Neutrophil (primary cell): ENCODE data around the gene PRAME.

Source experiments
- H3K27ac ChIP-seq: fragments of 200-600 bp; sonication (generic); 2 replicates; pipeline ENCODE4 v1.5.1; 2016; ENCODE audit warnings: mild to moderate bottlenecking, moderate library complexity
- H3K27me3 ChIP-seq: fragments of 200-600 bp; sonication (generic); 2 replicates; pipeline ENCODE4 v1.6.0; 2016; ENCODE audit warnings: mild to moderate bottlenecking
- H3K36me3 ChIP-seq: fragments of 200-600 bp; sonication (generic); 2 replicates; pipeline ENCODE4 v1.5.1; 2017
- H3K4me1 ChIP-seq, 2 experiments: fragments of 200-600 bp in 1 of 2; sonication (generic) in 1 of 2; 1 replicate in 1 of 2; 2 replicates in 1 of 2; pipeline versions ENCODE4 v1.5.1 to v1.6.1; 2013 to 2016; ENCODE audit warnings: low read depth in 1 of 2, low read length in 1 of 2, mild to moderate bottlenecking in 1 of 2, moderate library complexity in 1 of 2; ENCODE audit not compliant: control insufficient read depth in 1 of 2, insufficient read depth in 1 of 2
- H3K4me3 ChIP-seq, 2 experiments: fragments of 200-600 bp in 1 of 2; sonication (generic) in 1 of 2; 1 replicate in 1 of 2; 2 replicates in 1 of 2; pipeline ENCODE4 v1.5.1; 2013 to 2016; ENCODE audit warnings: low read depth in 1 of 2, low read length in 1 of 2, mild to moderate bottlenecking in 1 of 2, moderate library complexity in 1 of 2
- H3K9me3 ChIP-seq: fragments of 200-600 bp; sonication (generic); 2 replicates; pipeline ENCODE4 v1.5.1; 2016
- TF ChIP-seq, protein P1 (sequence below): fragments of 200-600 bp; sonication (generic); IDR thresholded peaks from 2 replicates; pipeline ENCODE4 v1.5.1; 2016; ENCODE audit warnings: antibody characterized with exemption

Gene PRAME

DNA sequence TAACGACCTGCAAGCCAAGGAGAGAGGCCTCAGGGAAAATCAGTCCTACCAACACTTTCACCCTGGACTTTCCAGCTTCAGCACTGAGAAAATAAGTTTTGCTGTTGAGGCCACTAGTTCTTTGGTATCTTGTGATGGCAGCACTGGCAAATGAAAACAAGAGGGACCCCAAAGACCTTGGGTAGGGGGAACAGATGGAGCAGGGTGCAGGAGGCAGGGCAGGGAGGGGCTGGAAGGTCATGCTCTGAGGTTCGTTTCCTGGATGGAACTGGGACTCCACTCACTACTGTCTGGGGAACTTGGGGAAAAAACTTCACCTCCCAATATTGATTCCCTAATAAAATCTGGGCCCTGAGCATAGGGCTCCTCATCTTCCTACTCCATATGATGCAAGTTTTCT lies 34.2 kb upstream of the PRAME start:
- H3K9me3 ChIP-seq = no peaks in the 10 kb centered on the region
- no peaks in the 10 kb centered on the region for H3K4me1 ChIP-seq
- no peak overlapping the region for H3K27ac ChIP-seq
- TF ChIP-seq, protein P1, sequence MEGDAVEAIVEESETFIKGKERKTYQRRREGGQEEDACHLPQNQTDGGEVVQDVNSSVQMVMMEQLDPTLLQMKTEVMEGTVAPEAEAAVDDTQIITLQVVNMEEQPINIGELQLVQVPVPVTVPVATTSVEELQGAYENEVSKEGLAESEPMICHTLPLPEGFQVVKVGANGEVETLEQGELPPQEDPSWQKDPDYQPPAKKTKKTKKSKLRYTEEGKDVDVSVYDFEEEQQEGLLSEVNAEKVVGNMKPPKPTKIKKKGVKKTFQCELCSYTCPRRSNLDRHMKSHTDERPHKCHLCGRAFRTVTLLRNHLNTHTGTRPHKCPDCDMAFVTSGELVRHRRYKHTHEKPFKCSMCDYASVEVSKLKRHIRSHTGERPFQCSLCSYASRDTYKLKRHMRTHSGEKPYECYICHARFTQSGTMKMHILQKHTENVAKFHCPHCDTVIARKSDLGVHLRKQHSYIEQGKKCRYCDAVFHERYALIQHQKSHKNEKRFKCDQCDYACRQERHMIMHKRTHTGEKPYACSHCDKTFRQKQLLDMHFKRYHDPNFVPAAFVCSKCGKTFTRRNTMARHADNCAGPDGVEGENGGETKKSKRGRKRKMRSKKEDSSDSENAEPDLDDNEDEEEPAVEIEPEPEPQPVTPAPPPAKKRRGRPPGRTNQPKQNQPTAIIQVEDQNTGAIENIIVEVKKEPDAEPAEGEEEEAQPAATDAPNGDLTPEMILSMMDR = no peak
- no peaks in the 10 kb centered on the region for H3K36me3 ChIP-seq
- no peak overlapping the region for H3K4me3 ChIP-seq
- H3K27me3 ChIP-seq = peaks cover 8% of the 10 kb centered on the region

DNA sequence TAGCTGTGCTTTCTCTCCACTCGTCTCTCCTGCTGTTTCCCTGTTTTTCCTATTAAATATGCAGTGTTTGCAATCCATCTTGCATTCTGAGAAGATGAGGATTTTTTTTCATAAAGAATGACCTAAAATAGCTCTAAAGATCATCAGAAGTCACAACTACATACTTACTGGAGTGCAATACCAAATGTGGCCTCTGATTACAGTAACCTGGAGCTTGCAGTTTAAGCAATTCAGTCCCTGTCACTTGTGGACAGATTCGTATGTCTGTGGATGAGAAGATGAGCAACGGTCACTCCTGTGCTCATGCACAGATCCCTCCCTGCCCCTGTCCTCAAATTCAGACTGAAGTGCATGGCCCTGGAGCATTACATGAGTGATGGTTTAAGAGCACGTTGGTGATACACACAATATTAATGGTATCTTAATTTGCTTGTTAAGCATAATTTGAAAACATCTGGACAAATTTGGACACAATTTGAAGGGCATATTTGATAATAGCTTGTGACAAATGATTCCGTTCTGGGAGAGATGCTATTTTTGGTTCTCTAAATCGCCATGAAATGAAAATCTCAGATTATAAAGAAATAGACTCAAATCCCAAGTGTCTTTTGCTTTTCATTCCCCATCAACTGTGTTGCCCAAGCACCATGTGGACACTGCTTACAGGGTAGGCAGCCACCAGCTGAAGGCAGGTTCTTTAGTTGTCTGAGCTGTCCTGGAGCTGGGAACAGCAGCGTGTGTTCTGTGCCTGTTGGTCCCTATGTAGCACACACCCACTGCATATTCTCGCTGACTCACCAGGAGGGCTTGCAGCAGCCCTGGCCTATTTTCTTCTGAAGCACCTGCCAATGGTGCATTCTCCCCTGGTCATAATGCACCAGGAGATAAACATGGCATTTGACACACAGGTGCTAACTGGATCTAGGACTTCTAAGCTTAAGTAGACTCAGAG lies 32.6 kb upstream of the PRAME start:
- Histone ChIP-seq H3K4me3 (no peak overlapping the region), H3K4me1 (no peaks in the 10 kb centered on the region), H3K27me3 (peaks cover 8% of the 10 kb centered on the region), H3K36me3 (no peaks in the 10 kb centered on the region), H3K9me3 (no peaks in the 10 kb centered on the region), H3K27ac (no peak overlapping the region)
- TF ChIP-seq, protein P1 = no peak

DNA sequence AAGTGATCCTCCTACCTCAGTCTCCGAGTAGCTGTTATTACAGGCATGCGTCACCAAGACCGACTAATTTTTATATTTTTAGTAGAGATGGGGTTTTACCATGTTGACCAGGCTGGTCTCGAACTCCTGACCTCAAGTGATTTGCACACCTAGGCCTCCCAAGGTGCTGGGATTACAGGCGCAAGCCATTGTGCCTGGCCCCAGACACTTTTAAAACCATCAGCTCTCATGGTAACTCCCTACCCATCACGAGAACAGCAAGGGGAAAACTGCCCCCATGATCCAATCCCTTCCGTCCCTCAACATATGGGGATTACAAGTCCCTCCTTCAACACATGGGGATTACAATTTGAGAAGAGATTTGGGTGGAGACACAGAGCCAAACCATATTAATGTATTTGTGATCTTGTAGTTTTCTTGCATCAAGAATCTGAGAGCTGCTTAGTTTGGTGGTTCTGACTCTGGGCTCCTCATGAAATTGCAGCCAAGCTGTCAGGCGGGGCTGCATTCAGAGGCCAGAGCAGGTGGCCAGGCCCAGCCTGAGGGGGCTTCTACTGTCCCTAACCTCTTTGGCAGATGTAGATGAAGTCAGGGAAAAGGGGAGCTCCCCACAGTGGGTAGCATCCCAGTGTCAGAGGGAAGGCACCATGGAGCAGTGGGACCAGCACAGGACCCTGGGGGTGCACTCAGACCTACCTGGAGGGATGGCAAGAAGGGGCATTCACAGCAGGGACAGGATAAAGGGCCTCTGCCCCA lies 31.2 kb upstream of the PRAME start:
- TF ChIP-seq, protein P1 = no peak
- H3K9me3 ChIP-seq = no peaks in the 10 kb centered on the region
- no peak overlapping the region for H3K27ac ChIP-seq
- H3K4me1 ChIP-seq = no peaks in the 10 kb centered on the region
- H3K4me3 ChIP-seq = no peak overlapping the region
- no peaks in the 10 kb centered on the region for H3K36me3 ChIP-seq
- peaks cover 10% of the 10 kb centered on the region for H3K27me3 ChIP-seq

DNA sequence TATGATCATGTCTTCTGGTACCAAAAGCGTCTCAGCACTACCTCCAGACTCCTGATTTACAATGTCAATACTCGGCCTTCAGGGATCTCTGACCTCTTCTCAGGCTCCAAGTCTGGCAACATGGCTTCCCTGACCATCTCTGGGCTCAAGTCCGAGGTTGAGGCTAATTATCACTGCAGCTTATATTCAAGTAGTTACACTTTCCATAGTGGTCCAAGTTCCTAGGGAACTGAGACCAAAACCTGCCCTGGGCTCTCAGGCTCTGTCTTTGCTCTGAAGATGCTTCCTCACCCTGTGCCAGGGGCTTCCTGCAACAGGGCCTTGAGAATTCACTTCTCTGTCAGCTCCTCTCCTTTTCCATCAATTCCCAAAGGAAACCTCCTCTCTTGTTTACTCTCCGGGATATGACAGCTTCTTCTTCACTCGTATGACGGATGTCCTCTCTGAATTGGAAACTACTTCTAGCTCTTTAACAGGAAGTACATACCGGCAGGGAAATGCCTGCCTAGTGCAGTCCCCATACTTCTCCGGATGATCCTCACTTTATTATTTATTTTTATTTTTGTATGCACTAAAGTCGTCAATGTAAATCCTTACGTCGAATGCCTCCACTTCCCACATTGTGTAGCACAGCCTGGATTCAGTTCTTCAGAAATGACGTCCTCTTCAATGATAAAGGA lies 29.6 kb upstream of the PRAME start:
- Histone ChIP-seq H3K27me3 (peaks cover 16% of the 10 kb centered on the region), H3K4me1 (no peaks in the 10 kb centered on the region), H3K36me3 (no peaks in the 10 kb centered on the region), H3K27ac (no peak overlapping the region), H3K9me3 (no peaks in the 10 kb centered on the region), H3K4me3 (no peak overlapping the region)
- TF ChIP-seq, protein P1 = no peak

DNA sequence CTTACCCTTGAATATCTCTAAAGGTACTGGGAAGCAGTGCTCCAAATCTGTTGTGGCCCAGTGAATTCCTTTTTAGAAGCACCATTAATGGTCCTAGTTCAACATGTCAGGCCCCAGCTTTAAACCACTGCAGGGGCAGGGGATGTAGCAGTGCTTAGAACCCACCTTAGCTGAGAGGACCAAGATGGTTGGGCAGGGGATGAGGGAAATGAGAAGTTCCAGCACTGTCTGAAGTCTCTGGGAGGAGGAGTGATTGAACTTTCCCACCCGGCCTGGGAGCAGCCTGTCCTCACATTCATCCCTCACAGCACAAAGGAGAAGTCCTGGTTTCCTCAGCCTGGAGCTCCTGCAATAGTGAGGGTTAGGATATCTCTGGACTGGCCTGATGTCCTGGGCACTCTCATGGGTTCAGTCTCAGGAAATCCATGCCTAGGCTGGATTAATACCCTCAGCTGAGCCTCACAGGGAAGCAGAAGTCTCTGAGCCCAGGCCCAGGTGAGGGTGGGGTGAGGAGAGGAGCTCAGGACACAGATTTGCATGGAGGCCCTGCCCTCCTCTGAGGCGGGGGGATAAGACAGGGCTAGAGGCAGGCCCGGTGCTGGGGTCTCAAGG lies 28.6 kb upstream of the PRAME start:
- no peaks in the 10 kb centered on the region for H3K9me3 ChIP-seq
- TF ChIP-seq, protein P1 = no peak
- no peaks in the 10 kb centered on the region for H3K36me3 ChIP-seq
- no peak overlapping the region for H3K27ac ChIP-seq
- H3K27me3 ChIP-seq = peaks cover 20% of the 10 kb centered on the region
- no peak overlapping the region for H3K4me3 ChIP-seq
- H3K4me1 ChIP-seq = no peaks in the 10 kb centered on the region
